ENCODE measurements around the gene DNAH1.

The DNAH1 gene

GRCh38 chr3:52290596-52291507, 25.3 kb upstream of the DNAH1 start:
- no peak for DNase-seq

GRCh38 chr3:52291508-52292181, 24.5 kb upstream of the DNAH1 start:
- peak in 1 of 2 donors; percentile 33 for DNase-seq

- no peak for DNase-seq
Observed at GRCh38 chr3:52292247-52293065, 23.7 kb upstream of the DNAH1 start.

GRCh38 chr3:52293491-52294319, 22.4 kb upstream of the DNAH1 start:
- no peak for DNase-seq

- DNase-seq, result no peak
Observed at GRCh38 chr3:52294320-52295150, 21.6 kb upstream of the DNAH1 start.

GRCh38 chr3:52295671-52296208, 20.4 kb upstream of the DNAH1 start:
- no peak for DNase-seq

GRCh38 chr3:52297242-52298148, 18.6 kb upstream of the DNAH1 start:
- DNase-seq, result peak in 1 of 2 donors; percentile 12

GRCh38 chr3:52298149-52299098, 17.7 kb upstream of the DNAH1 start:
- no peak for DNase-seq

GRCh38 chr3:52299247-52299878, 16.8 kb upstream of the DNAH1 start:
- no peak for DNase-seq

GRCh38 chr3:52299879-52300611, 16.1 kb upstream of the DNAH1 start:
- DNase-seq, result peak; percentile 81 to 93

- no peak for DNase-seq
Observed at GRCh38 chr3:52302426-52303145, 13.5 kb upstream of the DNAH1 start.

- peak; percentile 46 to 65 for DNase-seq
Observed at GRCh38 chr3:52303811-52304210, 12.3 kb upstream of the DNAH1 start.

GRCh38 chr3:52305926-52306325, 10.2 kb upstream of the DNAH1 start:
- DNase-seq, result no peak

- DNase-seq, result no peak
Observed at GRCh38 chr3:52306978-52307377, 9.1 kb upstream of the DNAH1 start.

- no peak for DNase-seq
Observed at GRCh38 chr3:52308308-52308707, 7.8 kb upstream of the DNAH1 start.

GRCh38 chr3:52310861-52311575, 5.1 kb upstream of the DNAH1 start:
- DNase-seq, result no peak

All from inflammatory macrophage (primary cell).